ENCODE results near the gene CRIP3. TPM values are rescaled to one million over a fixed set of nuclear protein-coding genes. Genes with fewer than 3 reads are reported as not detected.

The CRIP3 gene
- total and polyA plus RNA-seq, 2 of the 13 experiments (the other 11 are each of a cell fraction or from before 2014, with no cell fraction given) = 6.3 to 9.3 TPM

DNA sequence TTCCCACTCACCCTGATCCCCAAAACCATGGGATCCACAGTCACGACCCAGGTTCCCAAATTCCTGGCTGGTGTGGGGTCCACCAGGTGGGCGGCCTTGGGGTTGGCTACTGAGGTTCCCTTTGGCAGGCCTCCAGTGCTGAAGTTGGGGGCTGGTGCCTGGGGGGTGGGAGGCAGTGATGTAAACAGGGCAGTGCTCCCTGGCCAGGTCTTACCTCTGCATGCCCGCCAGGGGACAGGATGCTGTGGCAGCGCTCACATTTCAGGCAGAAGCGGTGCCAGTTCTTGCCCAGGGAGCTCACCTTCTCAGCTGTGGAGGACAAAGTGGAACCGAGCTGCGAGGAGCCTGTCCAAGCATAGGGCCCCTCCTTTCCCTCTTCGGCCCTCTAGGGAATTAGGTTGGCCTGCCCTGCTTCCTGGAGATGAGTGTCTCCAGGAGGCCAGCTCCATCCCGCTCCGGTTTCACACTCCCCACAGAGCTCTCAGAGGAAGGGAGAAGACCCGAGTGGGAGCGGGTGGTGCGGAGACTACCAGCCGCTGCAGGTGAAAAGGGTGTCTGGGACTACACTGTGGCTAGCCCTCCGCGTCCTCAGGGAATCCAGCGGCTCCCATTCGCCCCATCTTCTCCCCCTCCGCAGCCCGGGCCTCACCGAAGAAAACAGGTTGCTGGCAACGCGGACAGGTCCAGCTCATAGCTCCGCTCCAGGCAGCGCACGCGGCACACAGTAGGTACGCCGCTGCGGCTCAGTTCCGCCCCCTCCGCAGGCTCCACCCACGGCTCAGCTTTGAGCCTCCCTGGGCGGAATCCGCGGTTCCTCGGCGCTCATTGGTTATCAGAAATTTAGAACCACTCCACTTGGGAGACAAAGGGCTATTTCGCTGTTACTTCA is at the start of gene CRIP3 (continued):
- TF ChIP-seq, protein P1, sequence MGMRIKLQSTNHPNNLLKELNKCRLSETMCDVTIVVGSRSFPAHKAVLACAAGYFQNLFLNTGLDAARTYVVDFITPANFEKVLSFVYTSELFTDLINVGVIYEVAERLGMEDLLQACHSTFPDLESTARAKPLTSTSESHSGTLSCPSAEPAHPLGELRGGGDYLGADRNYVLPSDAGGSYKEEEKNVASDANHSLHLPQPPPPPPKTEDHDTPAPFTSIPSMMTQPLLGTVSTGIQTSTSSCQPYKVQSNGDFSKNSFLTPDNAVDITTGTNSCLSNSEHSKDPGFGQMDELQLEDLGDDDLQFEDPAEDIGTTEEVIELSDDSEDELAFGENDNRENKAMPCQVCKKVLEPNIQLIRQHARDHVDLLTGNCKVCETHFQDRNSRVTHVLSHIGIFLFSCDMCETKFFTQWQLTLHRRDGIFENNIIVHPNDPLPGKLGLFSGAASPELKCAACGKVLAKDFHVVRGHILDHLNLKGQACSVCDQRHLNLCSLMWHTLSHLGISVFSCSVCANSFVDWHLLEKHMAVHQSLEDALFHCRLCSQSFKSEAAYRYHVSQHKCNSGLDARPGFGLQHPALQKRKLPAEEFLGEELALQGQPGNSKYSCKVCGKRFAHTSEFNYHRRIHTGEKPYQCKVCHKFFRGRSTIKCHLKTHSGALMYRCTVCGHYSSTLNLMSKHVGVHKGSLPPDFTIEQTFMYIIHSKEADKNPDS (CRISPR knock-in tag; IDR thresholded peaks at IDR 0.05) = no peak
- TF ChIP-seq NAIF1 (CRISPR knock-in tag; IDR thresholded peaks at IDR 0.05; ENCODE audit: borderline replicate concordance) (no peak), ZFP36 (IDR thresholded peaks at IDR 0.05; ENCODE audit: borderline replicate concordance, low read depth, low read length, partially characterized antibody) (no peak), ZNF564 (CRISPR knock-in tag; IDR thresholded peaks at IDR 0.05) (peak; percentile 51; the same call in 1 of the 2 replicates), ZNF335 (CRISPR knock-in tag; IDR thresholded peaks at IDR 0.05) (0 out of 2 replicates have a peak, but pooled peaks have one; percentile 30), SUZ12 (IDR thresholded peaks at IDR 0.05; ENCODE audit: low read depth, low read length) (no peak), CREM (IDR thresholded peaks at IDR 0.05) (no peak), CREM (CRISPR knock-in tag; IDR thresholded peaks at IDR 0.05) (no peak), MTA3 (CRISPR knock-in tag; IDR thresholded peaks at IDR 0.05) (no peak)
- TF ChIP-seq, protein P2, sequence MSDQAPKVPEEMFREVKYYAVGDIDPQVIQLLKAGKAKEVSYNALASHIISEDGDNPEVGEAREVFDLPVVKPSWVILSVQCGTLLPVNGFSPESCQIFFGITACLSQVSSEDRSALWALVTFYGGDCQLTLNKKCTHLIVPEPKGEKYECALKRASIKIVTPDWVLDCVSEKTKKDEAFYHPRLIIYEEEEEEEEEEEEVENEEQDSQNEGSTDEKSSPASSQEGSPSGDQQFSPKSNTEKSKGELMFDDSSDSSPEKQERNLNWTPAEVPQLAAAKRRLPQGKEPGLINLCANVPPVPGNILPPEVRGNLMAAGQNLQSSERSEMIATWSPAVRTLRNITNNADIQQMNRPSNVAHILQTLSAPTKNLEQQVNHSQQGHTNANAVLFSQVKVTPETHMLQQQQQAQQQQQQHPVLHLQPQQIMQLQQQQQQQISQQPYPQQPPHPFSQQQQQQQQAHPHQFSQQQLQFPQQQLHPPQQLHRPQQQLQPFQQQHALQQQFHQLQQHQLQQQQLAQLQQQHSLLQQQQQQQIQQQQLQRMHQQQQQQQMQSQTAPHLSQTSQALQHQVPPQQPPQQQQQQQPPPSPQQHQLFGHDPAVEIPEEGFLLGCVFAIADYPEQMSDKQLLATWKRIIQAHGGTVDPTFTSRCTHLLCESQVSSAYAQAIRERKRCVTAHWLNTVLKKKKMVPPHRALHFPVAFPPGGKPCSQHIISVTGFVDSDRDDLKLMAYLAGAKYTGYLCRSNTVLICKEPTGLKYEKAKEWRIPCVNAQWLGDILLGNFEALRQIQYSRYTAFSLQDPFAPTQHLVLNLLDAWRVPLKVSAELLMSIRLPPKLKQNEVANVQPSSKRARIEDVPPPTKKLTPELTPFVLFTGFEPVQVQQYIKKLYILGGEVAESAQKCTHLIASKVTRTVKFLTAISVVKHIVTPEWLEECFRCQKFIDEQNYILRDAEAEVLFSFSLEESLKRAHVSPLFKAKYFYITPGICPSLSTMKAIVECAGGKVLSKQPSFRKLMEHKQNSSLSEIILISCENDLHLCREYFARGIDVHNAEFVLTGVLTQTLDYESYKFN (CRISPR knock-in tag; conservative IDR thresholded peaks at IDR 0.05) = 0 out of 2 replicates have a peak, but pooled peaks have one; percentile 16
